Spleen (tissue), 7 donors: ENCODE measurements around the gene PANK1.

Experiments used
- POLR2A ChIP-seq, 3 donors: fragments of 450-650 bp; IDR thresholded peaks; one replicate each; pipeline ENCODE4 v1.5.1; 2017; ENCODE audit warnings: antibody characterized with exemption in 3 of 3, mild to moderate bottlenecking in 1 of 3
- POLR2AphosphoS5 ChIP-seq, 3 donors: sonication (generic); formaldehyde crosslinking; IDR thresholded peaks; one replicate each; pipeline ENCODE4 v1.5.1; 2017; ENCODE audit warnings: antibody characterized with exemption in 3 of 3
- TF ChIP-seq, protein P1 (sequence below), 11 experiments: fragments of 200-600 bp in 7 of 11; fragments of 450-650 bp in 4 of 11; sonication (generic) in 4 of 11; IDR thresholded peaks in 8 of 11; conservative IDR thresholded peaks in 3 of 11; 1 replicate in 7 of 11; 2 replicates in 4 of 11; pipeline versions ENCODE4 v1.4.0 to v1.8.0; 2016 to 2021; ENCODE audit warnings: antibody characterized with exemption in 11 of 11, inconsistent platforms in 4 of 11, mild to moderate bottlenecking in 1 of 11
- donor health status: DM: no; HTN: no; CAD: no; lungs with moderate emphysema.
- donor health status: DM: no; HTN: no; CAD: no.
- donor health status: DM: no; HTN: no; CAD: no.

DNA sequence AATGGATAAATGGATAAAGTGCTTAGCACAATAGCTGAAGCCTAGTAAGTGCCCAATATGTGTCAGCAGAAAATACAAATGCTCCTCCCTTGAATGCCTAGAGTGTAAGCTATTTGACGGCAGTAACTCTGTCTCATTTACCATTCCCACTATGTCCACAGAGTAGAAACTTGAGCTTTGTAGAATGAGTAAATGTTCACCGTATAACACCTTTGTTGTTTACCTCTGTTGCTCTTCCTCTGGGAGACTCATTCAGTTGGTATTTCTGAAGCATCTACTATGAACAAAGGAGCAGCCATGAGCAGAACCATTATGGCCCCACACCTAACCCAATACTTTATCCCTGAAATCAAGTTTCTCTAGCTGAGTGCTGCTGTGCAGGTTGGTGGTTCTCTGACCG, 101.2 kb downstream of the PANK1 start:
- TF ChIP-seq, protein P1, sequence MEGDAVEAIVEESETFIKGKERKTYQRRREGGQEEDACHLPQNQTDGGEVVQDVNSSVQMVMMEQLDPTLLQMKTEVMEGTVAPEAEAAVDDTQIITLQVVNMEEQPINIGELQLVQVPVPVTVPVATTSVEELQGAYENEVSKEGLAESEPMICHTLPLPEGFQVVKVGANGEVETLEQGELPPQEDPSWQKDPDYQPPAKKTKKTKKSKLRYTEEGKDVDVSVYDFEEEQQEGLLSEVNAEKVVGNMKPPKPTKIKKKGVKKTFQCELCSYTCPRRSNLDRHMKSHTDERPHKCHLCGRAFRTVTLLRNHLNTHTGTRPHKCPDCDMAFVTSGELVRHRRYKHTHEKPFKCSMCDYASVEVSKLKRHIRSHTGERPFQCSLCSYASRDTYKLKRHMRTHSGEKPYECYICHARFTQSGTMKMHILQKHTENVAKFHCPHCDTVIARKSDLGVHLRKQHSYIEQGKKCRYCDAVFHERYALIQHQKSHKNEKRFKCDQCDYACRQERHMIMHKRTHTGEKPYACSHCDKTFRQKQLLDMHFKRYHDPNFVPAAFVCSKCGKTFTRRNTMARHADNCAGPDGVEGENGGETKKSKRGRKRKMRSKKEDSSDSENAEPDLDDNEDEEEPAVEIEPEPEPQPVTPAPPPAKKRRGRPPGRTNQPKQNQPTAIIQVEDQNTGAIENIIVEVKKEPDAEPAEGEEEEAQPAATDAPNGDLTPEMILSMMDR (IDR thresholded peaks at IDR 0.05 in 8 of 11, conservative IDR thresholded peaks at IDR 0.05 in 3 of 11), result no peak
- TF ChIP-seq POLR2A (IDR thresholded peaks at IDR 0.05), result no peak
- no peak for TF ChIP-seq POLR2AphosphoS5 (IDR thresholded peaks at IDR 0.05)
